H1 (cell line): ENCODE measurements around the gene SCFD1. TPM values are rescaled to one million over a fixed set of nuclear protein-coding genes. Genes with fewer than 3 reads are reported as not detected.

Source experiments
- CTCF ChIA-PET: fragments of 300-600 bp; sonication (Branson Sonifier 250); formaldehyde crosslinking; loops from one replicate; lab custom pipeline; 2021; ENCODE audit not compliant: partially characterized antibody; lab: Charles Lee
- POLR2A ChIA-PET: fragments of 300-600 bp; sonication (Branson Sonifier 250); formaldehyde crosslinking; loops from one replicate; lab custom pipeline; 2021; ENCODE audit warnings: inconsistent platforms; ENCODE audit not compliant: partially characterized antibody; lab: Charles Lee
- DNase-seq, 2 experiments: peaks; one replicate each; pipeline versions ENCODE4 v3.0.0 to v3.0.0-alpha.2; 2010 to 2022; ENCODE audit warnings: low spot score in 2 of 2, low read depth in 1 of 2, mixed read lengths in 1 of 2
- FAIRE-seq: peaks from 2 replicates; lab custom pipeline; 2011; peaks lifted over from hg19 to GRCh38; lab: Jason Lieb, UNC
- H2AFZ ChIP-seq: 2 replicates; pipeline ENCODE4 v1.8.1; 2012; ENCODE audit warnings: low read length, inconsistent platforms
- H2AK5ac ChIP-seq: 2 replicates; pipeline ENCODE4 v1.6.1; 2013; ENCODE audit warnings: low read depth, low read length
- H2BK120ac ChIP-seq: replicated peaks from 2 replicates; pipeline ENCODE3; 2013; ENCODE audit warnings: low read depth, low read length, inconsistent platforms
- H2BK12ac ChIP-seq: 2 replicates; pipeline ENCODE4 v1.6.1; 2013; ENCODE audit warnings: low read depth, low read length
- H2BK15ac ChIP-seq: 2 replicates; pipeline ENCODE4 v1.6.1; 2013; ENCODE audit warnings: low read length
- H2BK20ac ChIP-seq: 2 replicates; pipeline ENCODE4 v1.6.1; 2013; ENCODE audit warnings: low read length
- H2BK5ac ChIP-seq: 2 replicates; pipeline ENCODE4 v1.6.1; 2013; ENCODE audit warnings: low read depth, low read length
- H3K14ac ChIP-seq: 2 replicates; pipeline ENCODE4 v1.6.1; 2013; ENCODE audit warnings: inconsistent platforms; ENCODE audit not compliant: insufficient read length
- H3K18ac ChIP-seq: 2 replicates; pipeline ENCODE4 v1.6.1; 2013; ENCODE audit warnings: low read length; ENCODE audit errors: extremely low read depth
- H3K23ac ChIP-seq: 2 replicates; pipeline ENCODE4 v1.6.1; 2013; ENCODE audit warnings: inconsistent platforms; ENCODE audit not compliant: insufficient read length
- H3K23me2 ChIP-seq: 2 replicates; pipeline ENCODE4 v1.6.1; 2013; ENCODE audit warnings: low read depth, low read length
- H3K27ac ChIP-seq: 2 replicates; pipeline ENCODE4 v1.6.1; 2011; ENCODE audit warnings: low read depth, low read length, inconsistent platforms
- H3K27me3 ChIP-seq, 4 experiments: replicated peaks in 1 of 4; 1 replicate in 1 of 4; 2 replicates in 3 of 4; pipeline versions ENCODE4 v1.6.1 to v1.8.1; 2011 to 2013; ENCODE audit warnings: low read length in 3 of 4, mild to moderate bottlenecking in 3 of 4, inconsistent platforms in 2 of 4, mixed read lengths in 2 of 4, moderate library complexity in 1 of 4; ENCODE audit not compliant: control insufficient read depth in 3 of 4, insufficient read depth in 3 of 4; ENCODE audit errors: extremely low read depth in 1 of 4
- H3K36me3 ChIP-seq, 4 experiments: 2 replicates each; pipeline versions ENCODE4 v1.6.1 to v1.8.1; 2011 to 2013; ENCODE audit warnings: mild to moderate bottlenecking in 4 of 4, low read length in 3 of 4, moderate library complexity in 2 of 4, control low read depth in 1 of 4, inconsistent platforms in 1 of 4; ENCODE audit not compliant: insufficient read depth in 4 of 4, control insufficient read depth in 2 of 4
- H3K4ac ChIP-seq: replicated peaks from 2 replicates; pipeline ENCODE3; 2013; ENCODE audit warnings: low read length, low read depth, mixed read lengths, inconsistent platforms; ENCODE audit not compliant: insufficient read length
- H3K4me1 ChIP-seq, 4 experiments: replicated peaks in 1 of 4; 1 replicate in 1 of 4; 2 replicates in 3 of 4; pipeline versions ENCODE4 v1.6.1 to v1.8.1; 2011 to 2013; ENCODE audit warnings: low read length in 3 of 4, inconsistent platforms in 2 of 4, mixed read lengths in 1 of 4; ENCODE audit not compliant: insufficient read depth in 4 of 4, control insufficient read depth in 3 of 4
- H3K4me2 ChIP-seq, 2 experiments: 2 replicates each; pipeline versions ENCODE4 v1.6.1 to v1.8.1; 2011 to 2013; ENCODE audit warnings: low read depth in 2 of 2, low read length in 2 of 2, control low read depth in 1 of 2, inconsistent platforms in 1 of 2, mild to moderate bottlenecking in 1 of 2; ENCODE audit not compliant: insufficient read depth in 1 of 2
- H3K4me3 ChIP-seq, 4 experiments: fragments of 200-600, 300-600 bp in 1 of 4; sonication (generic), shearing (Covaris generic), sonication (Bioruptor Twin) in 1 of 4; 2 replicates each; pipeline versions ENCODE4 v1.5.1 to v1.8.1; 2011 to 2016; ENCODE audit warnings: low read length in 4 of 4, low read depth in 3 of 4, control low read depth in 2 of 4, inconsistent platforms in 2 of 4, mild to moderate bottlenecking in 2 of 4, mixed read lengths in 1 of 4, moderate library complexity in 1 of 4; ENCODE audit not compliant: insufficient read depth in 2 of 4; ENCODE audit errors: extremely low read depth in 1 of 4
- H3K56ac ChIP-seq: replicated peaks from 2 replicates; pipeline ENCODE3; 2013; ENCODE audit warnings: low read depth, mild to moderate bottlenecking, mixed read lengths, low read length, inconsistent platforms; ENCODE audit not compliant: insufficient read length
- H3K79me1 ChIP-seq: 2 replicates; pipeline ENCODE4 v1.6.1; 2013; ENCODE audit warnings: low read depth, low read length, control low read depth
- H3K79me2 ChIP-seq, 2 experiments: 2 replicates each; pipeline versions ENCODE4 v1.6.1 to v1.8.1; 2012 to 2013; ENCODE audit warnings: low read length in 2 of 2, mild to moderate bottlenecking in 2 of 2, inconsistent platforms in 1 of 2; ENCODE audit not compliant: insufficient read depth in 2 of 2, control insufficient read depth in 1 of 2
- H3K9ac ChIP-seq, 4 experiments: replicated peaks in 1 of 4; 1 replicate in 1 of 4; 2 replicates in 3 of 4; pipeline versions ENCODE4 v1.6.1 to v1.8.1; 2011 to 2013; ENCODE audit warnings: low read depth in 3 of 4, low read length in 3 of 4, control low read depth in 2 of 4, mild to moderate bottlenecking in 2 of 4, moderate library complexity in 2 of 4, inconsistent platforms in 1 of 4; ENCODE audit errors: extremely low read depth in 1 of 4
- H3K9me3 ChIP-seq, 2 experiments: 2 replicates each; pipeline versions ENCODE4 v1.6.1 to v1.8.1; 2012 to 2013; ENCODE audit warnings: mild to moderate bottlenecking in 2 of 2, moderate library complexity in 2 of 2, control low read depth in 1 of 2, inconsistent platforms in 1 of 2, low read depth in 1 of 2, low read length in 1 of 2, mixed read lengths in 1 of 2; ENCODE audit not compliant: insufficient read depth in 2 of 2
- H4K20me1 ChIP-seq, 2 experiments: replicated peaks in 1 of 2; 2 replicates each; pipeline versions ENCODE3 to v1.8.1; 2011 to 2013; ENCODE audit warnings: inconsistent platforms in 2 of 2, low read length in 2 of 2, mild to moderate bottlenecking in 1 of 2; ENCODE audit not compliant: insufficient read depth in 2 of 2, control insufficient read depth in 1 of 2
- H4K5ac ChIP-seq: 2 replicates; pipeline ENCODE4 v1.6.1; 2013; ENCODE audit warnings: low read length, low read depth, mixed read lengths, inconsistent platforms; ENCODE audit not compliant: insufficient read length
- H4K8ac ChIP-seq: 2 replicates; pipeline ENCODE4 v1.8.0; 2013; ENCODE audit warnings: mild to moderate bottlenecking, moderate library complexity, low read length, inconsistent platforms; ENCODE audit not compliant: insufficient read depth; ENCODE audit errors: extremely low read depth
- H4K91ac ChIP-seq: replicated peaks from 2 replicates; pipeline ENCODE3; 2013; ENCODE audit warnings: low read length, mixed read lengths, inconsistent platforms; ENCODE audit not compliant: insufficient read length
- ASH2L ChIP-seq: fragments of 200-600, 300-600 bp; sonication (generic); IDR thresholded peaks from one replicate; pipeline ENCODE4 v1.7.1; 2017; ENCODE audit warnings: low read length
- BRCA1 ChIP-seq: IDR thresholded peaks from 2 replicates; pipeline ENCODE4 v1.6.1; 2012; ENCODE audit warnings: low read depth, low read length, improper control_type of control experiment
- CHD2 ChIP-seq: IDR thresholded peaks from 2 replicates; pipeline ENCODE4 v1.6.1; 2012; ENCODE audit warnings: low read length, improper control_type of control experiment
- EGR1 ChIP-seq: IDR thresholded peaks from 2 replicates; pipeline ENCODE4 v1.6.1; 2011; ENCODE audit warnings: low read depth, low read length, borderline replicate concordance
- FOSL1 ChIP-seq: IDR thresholded peaks from 2 replicates; pipeline ENCODE4 v1.6.1; 2011; ENCODE audit warnings: mild to moderate bottlenecking, low read depth, low read length, moderate library complexity; ENCODE audit not compliant: insufficient read depth
- JUND ChIP-seq: IDR thresholded peaks from 2 replicates; pipeline ENCODE4 v1.6.1; 2011; ENCODE audit warnings: mild to moderate bottlenecking, improper control_type of control experiment, low read length
- PHF8 ChIP-seq: fragments of 200-600 bp; sonication (generic); conservative IDR thresholded peaks from 2 replicates; pipeline ENCODE4 v1.7.1; 2012; ENCODE audit warnings: low read depth, mild to moderate bottlenecking, inconsistent platforms, low read length, moderate library complexity
- POLR2A ChIP-seq, 2 experiments: IDR thresholded peaks; 1 replicate in 1 of 2; 2 replicates in 1 of 2; pipeline ENCODE4 v1.6.1; 2011; ENCODE audit warnings: low read depth in 2 of 2, low read length in 2 of 2, mild to moderate bottlenecking in 2 of 2; ENCODE audit errors: control extremely low read depth in 1 of 2
- POLR2AphosphoS5 ChIP-seq: IDR thresholded peaks from 2 replicates; pipeline ENCODE4 v1.6.1; 2011; ENCODE audit warnings: low read depth, low read length
- RAD21 ChIP-seq, 2 experiments: IDR thresholded peaks in 1 of 2; conservative IDR thresholded peaks in 1 of 2; 2 replicates each; pipeline ENCODE4 v1.6.1; 2011; ENCODE audit warnings: low read depth in 2 of 2, low read length in 2 of 2, improper control_type of control experiment in 1 of 2, inconsistent platforms in 1 of 2, mild to moderate bottlenecking in 1 of 2, moderate library complexity in 1 of 2
- SRF ChIP-seq: IDR thresholded peaks from 2 replicates; pipeline ENCODE4 v1.6.1; 2011; ENCODE audit warnings: mild to moderate bottlenecking, low read depth, low read length, moderate library complexity
- SUZ12 ChIP-seq: fragments of 200-600 bp; sonication (generic); IDR thresholded peaks from 2 replicates; pipeline ENCODE4 v1.6.1; 2012; ENCODE audit warnings: mild to moderate bottlenecking, inconsistent platforms, low read length, moderate library complexity, mixed read lengths
- TAF7 ChIP-seq: optimal IDR thresholded peaks from 2 replicates; pipeline ENCODE3; 2011; ENCODE audit warnings: low read depth, mild to moderate bottlenecking, inconsistent platforms, low read length, moderate library complexity, borderline replicate concordance
- TCF12 ChIP-seq: IDR thresholded peaks from 2 replicates; pipeline ENCODE4 v1.6.1; 2011; ENCODE audit warnings: low read depth, mild to moderate bottlenecking, low read length
- ZNF274 ChIP-seq: IDR thresholded peaks from 2 replicates; pipeline ENCODE4 v1.7.0; 2012; ENCODE audit warnings: low read length, borderline replicate concordance; ENCODE audit errors: extremely low read depth
- whole genome bisulfite sequencing, 2 experiments: shearing (Covaris generic) in 1 of 2; methylation state at CpG; one replicate each; pipeline versions ENCODE4 v1.1.6 to v1.1.7; 2013 to 2015; ENCODE audit warnings: low lambda C conversion rate in 2 of 2, mixed read lengths in 2 of 2, inconsistent platforms in 1 of 2, low coverage in 1 of 2, missing lambda C conversion rate in 1 of 2; ENCODE audit not compliant: insufficient replicate concordance in 2 of 2, insufficient coverage in 1 of 2, insufficient read length in 1 of 2; ENCODE audit errors: extremely low coverage in 1 of 2, missing lambda C conversion rate in 1 of 2; 5-methylcytosine and 5-hydroxymethylcytosine counted together
- polyA plus RNA-seq, 7 experiments: library from polyadenylated mRNA; depleted of rRNA in 3 of 7; stranded (reverse) in 5 of 7; unstranded in 2 of 7; fragments of >200 nt in 5 of 7; fragments of 200-250 nt in 2 of 7; gene quantifications; 1 replicate in 5 of 7; 2 replicates in 1 of 7; 4 replicates in 1 of 7; pipeline versions ENCODE4 v1.2.1 to v1.2.3, GENCODE V29; 2011 to 2013; ENCODE audit warnings: missing spikeins in 2 of 7, mixed read lengths in 2 of 7
- total RNA-seq: library from RNA; stranded (reverse); fragmentation: NEBNext Ultra II Directional; extraction: Animal tissue kit (Norgen Biotek cat#: 25700); gene quantifications from 2 replicates; pipeline ENCODE4 v1.2.1, GENCODE V29; 2021
- TF ChIP-seq, protein P1 (sequence below): IDR thresholded peaks from 2 replicates; pipeline ENCODE4 v1.6.1; 2012; ENCODE audit warnings: inconsistent platforms

Gene SCFD1
- total and polyA plus RNA-seq, 2 of the 8 experiments (the other 6 are each of a cell fraction or from before 2014, with no cell fraction given): 32.8 to 64.5 TPM

DNA sequence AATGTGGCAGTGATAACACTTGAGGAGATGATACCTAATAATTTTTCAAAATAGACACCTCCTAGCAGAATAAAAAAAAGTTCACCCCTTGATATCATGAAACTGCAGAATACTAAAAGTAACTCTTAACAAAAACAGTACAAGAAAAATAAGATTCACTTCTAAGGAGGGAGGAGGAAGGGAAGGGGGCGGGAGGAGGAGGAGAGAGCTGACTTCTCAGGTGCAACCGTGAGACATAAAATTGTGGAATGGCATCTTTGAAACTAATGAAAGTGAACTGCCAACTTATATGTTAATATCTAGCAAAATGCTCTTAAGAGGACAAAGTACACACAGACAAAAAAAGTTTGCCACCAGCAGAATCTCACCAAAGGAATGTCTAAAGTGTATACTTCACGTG is 115.8 kb downstream of the SCFD1 start:
- no peaks in the 10 kb centered on the region for H4K20me1 ChIP-seq
- CTCF ChIA-PET: no interaction called here
- no peak overlapping the region for H4K8ac ChIP-seq
- H3K79me1 ChIP-seq: no peaks in the 10 kb centered on the region
- no peak overlapping the region for H3K56ac ChIP-seq
- TF ChIP-seq SRF (no peak), ASH2L (no peak), POLR2A (IDR thresholded peaks at IDR 0.05; ENCODE audit: control extremely low read depth in 1 of 2, low read depth in 2 of 2, low read length in 2 of 2) (no peak), FOSL1 (no peak), RAD21 (IDR thresholded peaks at IDR 0.05 in 1 of 2, conservative IDR thresholded peaks at IDR 0.05 in 1 of 2; ENCODE audit: low read depth in 2 of 2, low read length in 2 of 2) (no peak), EGR1 (no peak), ZNF274 (no peak), JUND (no peak), SUZ12 (no peak), POLR2AphosphoS5 (no peak), TAF7 (no peak), TCF12 (no peak), CHD2 (no peak), BRCA1 (no peak), PHF8 (no peak)
- TF ChIP-seq, protein P1, sequence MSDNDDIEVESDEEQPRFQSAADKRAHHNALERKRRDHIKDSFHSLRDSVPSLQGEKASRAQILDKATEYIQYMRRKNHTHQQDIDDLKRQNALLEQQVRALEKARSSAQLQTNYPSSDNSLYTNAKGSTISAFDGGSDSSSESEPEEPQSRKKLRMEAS: no peak
- DNase-seq (no peak), FAIRE-seq (no peak)
- WGBS, 2 experiments: 97% methylated on average over 2 of the region's 3 CpGs; no CpG with 5 or more reads in 1 of the 2 experiments
- no peak overlapping the region for H4K91ac ChIP-seq
- H3K23ac ChIP-seq: no peak overlapping the region
- no peak overlapping the region for H2AK5ac ChIP-seq
- H3K79me2 ChIP-seq: no peaks in the 10 kb centered on the region
- H3K4me2 ChIP-seq: no peak overlapping the region
- POLR2A ChIA-PET: no interaction called here
- no peak overlapping the region for H2BK15ac ChIP-seq
- H3K9ac ChIP-seq: no peak overlapping the region
- H3K36me3 ChIP-seq: peaks cover 0 to 24% (median 3%) of the 10 kb centered on the region in 4 experiments; a peak in 2 of 8 replicates
- no peaks in the 10 kb centered on the region for H3K23me2 ChIP-seq
- H3K27ac ChIP-seq: no peak overlapping the region
- H4K5ac ChIP-seq: no peak overlapping the region
- no peaks in the 10 kb centered on the region for H3K9me3 ChIP-seq
- no peak overlapping the region for H3K14ac ChIP-seq
- no peak overlapping the region for H2AFZ ChIP-seq
- no peak overlapping the region for H3K18ac ChIP-seq
- no peak overlapping the region for H3K4me3 ChIP-seq
- no peak overlapping the region for H2BK120ac ChIP-seq
- H2BK12ac ChIP-seq: no peak overlapping the region
- H2BK20ac ChIP-seq: no peak overlapping the region
- H3K4ac ChIP-seq: no peak overlapping the region
- no peak overlapping the region for H2BK5ac ChIP-seq
- H3K27me3 ChIP-seq: no peaks in the 10 kb centered on the region
- no peaks in the 10 kb centered on the region for H3K4me1 ChIP-seq
